Measurements from ENCODE around the gene ITGAL. TPM values are rescaled to one million over a fixed set of nuclear protein-coding genes. Genes with fewer than 3 reads are reported as not detected.
A peak's percentile ranks its signal among the peaks of the same experiment; 100 is the strongest.
"Not testable (repeated sequence)": the region's sequence is repeated elsewhere in the genome, so short reads cannot be mapped to it uniquely, and the experiment has no call there.

ITGAL gene
- total and polyA plus RNA-seq, 2 of the 8 experiments (the other 6 are each of a cell fraction or from before 2014, with no cell fraction given), result not detected

DNA sequence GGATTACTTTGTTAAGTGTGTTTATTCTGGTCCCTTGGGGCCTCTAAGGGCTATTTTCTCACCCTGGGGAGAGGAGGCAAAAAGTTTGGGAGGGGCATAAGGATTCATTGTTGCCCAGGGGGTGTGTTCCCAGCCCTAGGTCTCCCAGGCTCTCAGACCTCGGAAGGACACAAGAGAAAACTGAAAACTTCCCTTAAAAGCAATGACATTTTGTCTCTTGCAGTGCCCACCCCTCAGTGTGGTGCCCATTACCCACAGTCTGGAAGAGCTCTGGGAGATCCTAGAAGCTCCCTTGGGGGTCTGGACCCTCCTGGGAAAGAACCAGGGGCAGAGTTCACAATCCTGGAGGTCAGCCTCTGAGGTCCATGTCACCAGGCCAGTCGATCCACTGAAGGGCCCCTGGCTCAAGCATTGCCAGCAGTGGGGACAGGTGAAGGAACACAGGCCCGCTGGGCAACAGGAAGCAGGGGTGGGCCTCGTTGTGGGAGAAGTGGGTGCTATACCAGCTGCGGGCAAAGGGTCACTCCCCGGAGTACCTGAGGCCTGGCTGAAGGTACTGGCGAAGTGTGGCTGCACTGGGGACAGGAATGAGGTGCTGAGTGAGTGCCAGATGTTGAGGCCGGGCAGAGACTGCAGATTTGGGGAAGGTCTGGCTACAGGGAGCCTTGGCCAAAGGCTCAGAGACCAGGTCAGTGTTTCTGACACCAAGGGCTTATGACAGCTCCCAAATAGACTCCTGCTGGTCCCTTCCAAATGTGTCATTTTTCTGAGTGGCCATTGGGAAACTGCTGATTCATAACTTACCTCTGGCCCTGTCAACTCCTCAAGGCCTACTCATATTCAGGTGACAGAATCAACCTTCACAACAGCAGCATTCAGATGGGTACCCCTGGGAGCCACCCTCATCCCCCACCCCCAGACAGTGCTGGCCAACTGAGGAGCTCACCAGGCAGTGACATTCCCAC is 66.7 kb downstream of the ITGAL start (continued):
- TF ChIP-seq EZH2 (IDR thresholded peaks at IDR 0.05; ENCODE audit: low read depth, low read length, severe bottlenecking), result no peak
- TF ChIP-seq TBP (IDR thresholded peaks at IDR 0.05; ENCODE audit: low read depth, low read length), result no peak
- no peak for TF ChIP-seq RAD21 (IDR thresholded peaks at IDR 0.05 in 1 of 2, conservative IDR thresholded peaks at IDR 0.05 in 1 of 2; ENCODE audit: low read depth in 2 of 2, low read length in 2 of 2)
- no peak for TF ChIP-seq RXRA (IDR thresholded peaks at IDR 0.05; ENCODE audit: insufficient read depth, low read depth, low read length)
- no peak for TF ChIP-seq BRCA1 (IDR thresholded peaks at IDR 0.05; ENCODE audit: low read depth, low read length)

DNA sequence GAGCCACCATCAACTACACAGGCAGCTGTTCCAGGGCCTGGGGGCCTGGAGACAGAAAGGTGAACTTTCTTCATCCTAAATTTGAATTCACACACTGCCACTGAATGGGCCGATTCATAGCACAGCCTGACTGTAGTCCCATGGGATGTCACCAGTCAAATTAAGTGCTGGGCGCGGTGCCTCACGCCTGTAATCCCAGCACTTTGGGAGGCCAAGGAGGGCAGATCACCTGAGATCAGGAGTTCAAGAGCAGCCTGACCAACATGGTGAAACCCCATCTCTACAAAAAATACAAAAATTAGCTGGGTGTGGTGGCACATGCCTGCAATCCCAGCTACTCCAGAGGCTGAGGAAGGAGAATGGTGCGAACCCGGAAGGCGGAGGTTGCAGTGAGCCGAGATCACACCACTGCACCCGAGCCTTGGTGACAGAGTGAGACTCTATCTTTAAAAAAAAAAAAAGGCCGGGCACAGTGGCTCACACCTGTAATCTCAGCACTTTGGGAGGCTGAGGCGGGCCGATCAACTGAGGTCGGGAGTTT is 67.5 kb downstream of the ITGAL start:
- DNase-seq (ENCODE audit: low read depth in 1 of 2, low spot score in 2 of 2); FAIRE-seq; H3K36me3 ChIP-seq (ENCODE audit: control insufficient read depth in 2 of 4, insufficient read depth in 4 of 4, low read length in 3 of 4); H3K27me3 ChIP-seq (replicated peaks in 1 of 4; ENCODE audit: control insufficient read depth in 3 of 4, extremely low read depth in 1 of 4, insufficient read depth in 3 of 4, low read length in 3 of 4); H3K4ac ChIP-seq (replicated peaks; ENCODE audit: insufficient read length, low read depth, low read length); H2BK12ac ChIP-seq (ENCODE audit: low read depth, low read length); H4K91ac ChIP-seq (replicated peaks; ENCODE audit: insufficient read length, low read length); H3K79me2 ChIP-seq (ENCODE audit: control insufficient read depth in 1 of 2, insufficient read depth in 2 of 2, low read length in 2 of 2); H2BK15ac ChIP-seq (ENCODE audit: low read length); H3K4me3 ChIP-seq (ENCODE audit: extremely low read depth in 1 of 4, insufficient read depth in 2 of 4, low read depth in 3 of 4, low read length in 4 of 4); H3K27ac ChIP-seq (ENCODE audit: low read depth, low read length); H3K56ac ChIP-seq (replicated peaks; ENCODE audit: insufficient read length, low read depth, low read length); H3K4me2 ChIP-seq (ENCODE audit: insufficient read depth in 1 of 2, low read depth in 2 of 2, low read length in 2 of 2); H3K9ac ChIP-seq (replicated peaks in 1 of 4; ENCODE audit: extremely low read depth in 1 of 4, low read depth in 3 of 4, low read length in 3 of 4); H2BK120ac ChIP-seq (replicated peaks; ENCODE audit: low read depth, low read length); H2BK20ac ChIP-seq (ENCODE audit: low read length); H3K14ac ChIP-seq (ENCODE audit: insufficient read length); H3K9me3 ChIP-seq (ENCODE audit: insufficient read depth in 2 of 2, low read depth in 1 of 2, low read length in 1 of 2); H4K8ac ChIP-seq (ENCODE audit: extremely low read depth, insufficient read depth, low read length); H4K20me1 ChIP-seq (replicated peaks in 1 of 2; ENCODE audit: control insufficient read depth in 1 of 2, insufficient read depth in 2 of 2, low read length in 2 of 2); H2AK5ac ChIP-seq (ENCODE audit: low read depth, low read length); H3K23me2 ChIP-seq (ENCODE audit: low read depth, low read length); H3K79me1 ChIP-seq (ENCODE audit: low read depth, low read length); H2BK5ac ChIP-seq (ENCODE audit: low read depth, low read length); H4K5ac ChIP-seq (ENCODE audit: insufficient read length, low read depth, low read length); H3K23ac ChIP-seq (ENCODE audit: insufficient read length); H2AFZ ChIP-seq (ENCODE audit: low read length): not testable (repeated sequence)
- H3K18ac ChIP-seq (ENCODE audit: extremely low read depth, low read length), result peak overlapping the region; percentile 48; the same call in 1 of the 2 replicates
- peaks cover 7 to 27% (median 17%) of the 10 kb centered on the region in 4 experiments for H3K4me1 ChIP-seq (replicated peaks in 1 of 4; ENCODE audit: control insufficient read depth in 3 of 4, insufficient read depth in 4 of 4, low read length in 3 of 4)
- POLR2A ChIA-PET (ENCODE audit: partially characterized antibody), result interaction anchor here (1.0 to 1.2 kb wide), 4 partner anchors 11 to 122 kb away, joined by 3 to 4 read pairs (median 3); partner anchors contain the start of genes ZNF689 and ZNF764
- 87% methylated on average over 10 of the region's 13 CpGs; no CpG with 5 or more reads in 1 of the 2 experiments for WGBS, 2 experiments (ENCODE audit: extremely low coverage in 1 of 2, insufficient coverage in 1 of 2, insufficient read length in 1 of 2, insufficient replicate concordance in 2 of 2, low coverage in 1 of 2, low lambda C conversion rate in 2 of 2, missing lambda C conversion rate in 1 of 2)
- CTCF ChIA-PET (ENCODE audit: partially characterized antibody), result interaction anchor here (0.6 to 1.4 kb wide), 3 partner anchors 18 to 35 kb away, joined by 3 read pairs; partner anchors contain the start of gene ZNF764
